Measurements from ENCODE around the gene PDCD6IP. TPM values are rescaled to one million over a fixed set of nuclear protein-coding genes. Genes with fewer than 3 reads are reported as not detected.
"Not testable (repeated sequence)": the region's sequence is repeated elsewhere in the genome, so short reads cannot be mapped to it uniquely, and the experiment has no call there.

Gene PDCD6IP
- total and polyA plus RNA-seq, 2 experiments from 2014 or later = 60.5 to 103 TPM

GRCh38 chr3:33829720-33830119 lies 31.3 kb downstream of the PDCD6IP start:
- Histone ChIP-seq H3K27me3 (no peaks in the 10 kb centered on the region), H3K4me3 (no peak overlapping the region), H3K27ac (no peak overlapping the region), H3K9me3 (ENCODE audit: low read depth) (no peaks in the 10 kb centered on the region), H3K4me1 (ENCODE audit: low read depth) (no peaks in the 10 kb centered on the region), H3K36me3 (peaks cover 12% of the 10 kb centered on the region)
- TF ChIP-seq CTCF (IDR thresholded peaks at IDR 0.05; ENCODE audit: low read depth, low read length) = no peak
- no peak for DNase-seq (ENCODE audit: low read depth in 1 of 2, low spot score in 1 of 2)

GRCh38 chr3:33831053-33831452 lies 32.6 kb downstream of the PDCD6IP start:
- Histone ChIP-seq H3K27me3 (no peaks in the 10 kb centered on the region), H3K27ac (no peak overlapping the region), H3K4me1 (ENCODE audit: low read depth) (no peaks in the 10 kb centered on the region), H3K9me3 (ENCODE audit: low read depth) (no peaks in the 10 kb centered on the region), H3K36me3 (peaks cover 6% of the 10 kb centered on the region), H3K4me3 (no peak overlapping the region)
- DNase-seq (ENCODE audit: low read depth in 1 of 2, low spot score in 1 of 2) = no peak
- TF ChIP-seq CTCF (IDR thresholded peaks at IDR 0.05; ENCODE audit: low read depth, low read length) = no peak

GRCh38 chr3:33833408-33834095 lies 35.1 kb downstream of the PDCD6IP start:
- Histone ChIP-seq H3K9me3 (ENCODE audit: low read depth) (no peaks in the 10 kb centered on the region), H3K4me1 (ENCODE audit: low read depth) (no peaks in the 10 kb centered on the region), H3K4me3 (no peak overlapping the region), H3K27ac (no peak overlapping the region), H3K36me3 (peaks cover 8% of the 10 kb centered on the region), H3K27me3 (no peaks in the 10 kb centered on the region)
- TF ChIP-seq CTCF (IDR thresholded peaks at IDR 0.05; ENCODE audit: low read depth, low read length) = no peak
- no peak for DNase-seq (ENCODE audit: low read depth in 1 of 2, low spot score in 1 of 2)

- no peak for DNase-seq (ENCODE audit: low read depth in 1 of 2, low spot score in 1 of 2)
- no peaks in the 10 kb centered on the region for H3K9me3 ChIP-seq (ENCODE audit: low read depth)
- no peak overlapping the region for H3K4me3 ChIP-seq
- no peak for TF ChIP-seq CTCF (IDR thresholded peaks at IDR 0.05; ENCODE audit: low read depth, low read length)
- no peak overlapping the region for H3K27ac ChIP-seq
- H3K36me3 ChIP-seq = peaks cover 7% of the 10 kb centered on the region
- H3K4me1 ChIP-seq (ENCODE audit: low read depth) = no peaks in the 10 kb centered on the region
- H3K27me3 ChIP-seq = no peaks in the 10 kb centered on the region
These were observed 35.6 kb downstream of the PDCD6IP start for GRCh38 chr3:33834096-33834453.

GRCh38 chr3:33837182-33837581 lies 38.8 kb downstream of the PDCD6IP start:
- DNase-seq (ENCODE audit: low read depth in 1 of 2, low spot score in 1 of 2); H3K4me1 ChIP-seq (ENCODE audit: low read depth); H3K4me3 ChIP-seq; H3K9me3 ChIP-seq (ENCODE audit: low read depth); H3K27ac ChIP-seq; H3K27me3 ChIP-seq: not testable (repeated sequence)
- peaks cover 14% of the 10 kb centered on the region for H3K36me3 ChIP-seq

- no peak for TF ChIP-seq CTCF (IDR thresholded peaks at IDR 0.05; ENCODE audit: low read depth, low read length)
- DNase-seq (ENCODE audit: low read depth in 1 of 2, low spot score in 1 of 2) = no peak
- H3K36me3 ChIP-seq = peaks cover 21% of the 10 kb centered on the region
- no peaks in the 10 kb centered on the region for H3K4me1 ChIP-seq (ENCODE audit: low read depth)
- H3K4me3 ChIP-seq = no peak overlapping the region
- H3K9me3 ChIP-seq (ENCODE audit: low read depth) = no peaks in the 10 kb centered on the region
- H3K27ac ChIP-seq = no peak overlapping the region
- no peaks in the 10 kb centered on the region for H3K27me3 ChIP-seq
These were observed 40.9 kb downstream of the PDCD6IP start for GRCh38 chr3:33839283-33839682.
